RWPE2 (cell line): ENCODE data around the gene SIK3.

Experiments used
- ATAC-seq: fragments of 200-7000 bp; cut with Tn5 transposase; 3 replicates; pipeline ENCODE4 v1.9.1; 2021; ENCODE audit warnings: low read depth
- DNase-seq: peaks from one replicate; pipeline ENCODE4 v3.0.0-alpha.2; 2020; ENCODE audit warnings: low spot score
- H3K27ac ChIP-seq: fragments of 450-650 bp; 2 replicates; pipeline ENCODE4 v1.5.1; 2017; ENCODE audit warnings: mild to moderate bottlenecking; ENCODE audit not compliant: poor library complexity, severe bottlenecking
- H3K27me3 ChIP-seq: fragments of 250-450 bp; sonication (Bioruptor Pico); 2 replicates; pipeline ENCODE4 v1.5.1; 2021; ENCODE audit warnings: mild to moderate bottlenecking, moderate library complexity; ENCODE audit not compliant: insufficient read depth, poor library complexity, severe bottlenecking
- H3K36me3 ChIP-seq: fragments of 250-450 bp; sonication (Bioruptor Pico); 2 replicates; pipeline ENCODE4 v1.5.1; 2020; ENCODE audit warnings: low read depth, mild to moderate bottlenecking, moderate library complexity
- H3K4me1 ChIP-seq: fragments of 250-450 bp; sonication (Bioruptor Pico); 2 replicates; pipeline ENCODE4 v1.5.1; 2021; ENCODE audit warnings: mild to moderate bottlenecking, moderate library complexity; ENCODE audit not compliant: insufficient read depth, poor library complexity, severe bottlenecking
- H3K4me3 ChIP-seq: fragments of 250-450 bp; sonication (Bioruptor Pico); 2 replicates; pipeline ENCODE4 v1.5.1; 2021; ENCODE audit warnings: mild to moderate bottlenecking, moderate library complexity; ENCODE audit not compliant: severe bottlenecking
- H3K9me3 ChIP-seq: fragments of 250-450 bp; sonication (Bioruptor Pico); 2 replicates; pipeline ENCODE4 v1.5.1; 2021; ENCODE audit warnings: mild to moderate bottlenecking, moderate library complexity; ENCODE audit not compliant: severe bottlenecking
- TF ChIP-seq, protein P1 (sequence below): fragments of 450-650 bp; IDR thresholded peaks from one replicate; pipeline ENCODE4 v1.5.1; 2017; ENCODE audit warnings: mild to moderate bottlenecking, moderate library complexity; ENCODE audit not compliant: poor library complexity, severe bottlenecking

SIK3 gene

DNA sequence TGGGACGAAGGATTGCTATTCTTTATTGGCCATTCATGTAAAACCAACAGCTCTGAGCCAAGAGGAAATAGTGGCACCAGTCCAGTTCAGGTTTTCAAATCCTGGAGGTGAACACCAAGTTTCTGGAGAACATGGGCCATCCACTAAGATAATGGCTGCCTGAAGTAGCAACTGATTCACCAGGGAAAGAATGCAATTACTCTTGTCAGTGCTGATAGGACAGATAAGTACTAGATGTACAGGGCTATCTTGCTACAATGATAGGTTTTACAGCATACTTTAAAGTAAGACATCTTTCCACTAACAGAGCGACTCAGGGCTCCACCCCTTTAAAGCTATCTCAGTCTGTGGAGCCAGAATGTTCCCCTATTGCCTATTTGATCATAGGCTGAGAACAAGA is 224.0 kb downstream of the SIK3 start:
- Histone ChIP-seq H3K4me1 (peaks cover 14% of the 10 kb centered on the region), H3K36me3 (peaks cover 23% of the 10 kb centered on the region), H3K9me3 (no peaks in the 10 kb centered on the region), H3K4me3 (no peak overlapping the region), H3K27me3 (no peaks in the 10 kb centered on the region), H3K27ac (no peak overlapping the region)
- DNase-seq (no peak), ATAC-seq (0 out of 3 replicates have a peak, but pooled peaks have one; percentile 24)
- TF ChIP-seq, protein P1, sequence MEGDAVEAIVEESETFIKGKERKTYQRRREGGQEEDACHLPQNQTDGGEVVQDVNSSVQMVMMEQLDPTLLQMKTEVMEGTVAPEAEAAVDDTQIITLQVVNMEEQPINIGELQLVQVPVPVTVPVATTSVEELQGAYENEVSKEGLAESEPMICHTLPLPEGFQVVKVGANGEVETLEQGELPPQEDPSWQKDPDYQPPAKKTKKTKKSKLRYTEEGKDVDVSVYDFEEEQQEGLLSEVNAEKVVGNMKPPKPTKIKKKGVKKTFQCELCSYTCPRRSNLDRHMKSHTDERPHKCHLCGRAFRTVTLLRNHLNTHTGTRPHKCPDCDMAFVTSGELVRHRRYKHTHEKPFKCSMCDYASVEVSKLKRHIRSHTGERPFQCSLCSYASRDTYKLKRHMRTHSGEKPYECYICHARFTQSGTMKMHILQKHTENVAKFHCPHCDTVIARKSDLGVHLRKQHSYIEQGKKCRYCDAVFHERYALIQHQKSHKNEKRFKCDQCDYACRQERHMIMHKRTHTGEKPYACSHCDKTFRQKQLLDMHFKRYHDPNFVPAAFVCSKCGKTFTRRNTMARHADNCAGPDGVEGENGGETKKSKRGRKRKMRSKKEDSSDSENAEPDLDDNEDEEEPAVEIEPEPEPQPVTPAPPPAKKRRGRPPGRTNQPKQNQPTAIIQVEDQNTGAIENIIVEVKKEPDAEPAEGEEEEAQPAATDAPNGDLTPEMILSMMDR, result no peak

DNA sequence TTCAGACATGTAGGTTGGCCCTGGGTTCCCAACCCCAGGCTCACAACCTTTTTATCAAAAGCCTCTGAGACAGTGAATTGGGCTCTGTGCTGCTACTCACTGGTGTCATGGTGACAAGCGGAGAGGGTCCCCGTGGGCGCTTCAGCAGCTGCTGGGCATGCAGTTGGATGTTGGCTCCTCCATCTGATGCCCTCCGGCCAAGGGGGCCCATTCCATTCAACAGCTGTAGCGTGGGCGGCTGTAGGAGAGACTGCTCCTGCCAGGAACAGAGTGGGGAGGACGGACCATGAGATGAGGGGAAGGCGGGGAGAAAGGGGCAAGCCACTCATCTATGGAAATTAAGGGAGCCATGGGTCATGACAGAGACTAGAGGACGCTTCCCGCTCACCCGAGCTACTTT is 224.8 kb downstream of the SIK3 start:
- TF ChIP-seq, protein P1, result no peak
- ATAC-seq (no peak), DNase-seq (no peak)
- Histone ChIP-seq H3K27ac (no peak overlapping the region), H3K9me3 (no peaks in the 10 kb centered on the region), H3K27me3 (no peaks in the 10 kb centered on the region), H3K4me1 (peaks cover 14% of the 10 kb centered on the region), H3K36me3 (peaks cover 23% of the 10 kb centered on the region), H3K4me3 (no peak overlapping the region)

DNA sequence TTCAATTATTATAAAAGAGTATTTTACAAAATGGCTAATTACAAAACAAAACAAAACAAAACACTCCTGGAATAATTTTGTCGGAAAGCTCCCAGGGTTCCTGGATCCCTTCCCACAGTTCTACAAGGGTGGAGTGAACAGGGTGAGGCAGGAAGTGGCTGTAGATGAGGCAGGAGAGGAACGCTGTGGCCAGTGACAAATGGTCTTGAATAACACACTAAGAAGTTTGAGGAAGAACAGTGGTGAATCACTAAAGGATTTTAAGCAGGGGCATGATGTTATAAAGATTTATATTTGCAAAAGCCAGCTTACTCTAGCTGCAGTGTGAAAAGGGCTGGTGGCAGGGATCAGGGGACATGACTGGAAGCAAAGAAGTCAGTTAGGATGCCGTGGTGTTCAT is 227.0 kb downstream of the SIK3 start:
- H3K27ac ChIP-seq, result peak overlapping the region; percentile 70
- TF ChIP-seq, protein P1, result no peak
- no peaks in the 10 kb centered on the region for H3K27me3 ChIP-seq
- H3K36me3 ChIP-seq, result peaks cover 36% of the 10 kb centered on the region
- H3K4me1 ChIP-seq, result peaks cover 14% of the 10 kb centered on the region
- no peaks in the 10 kb centered on the region for H3K9me3 ChIP-seq
- DNase-seq, result no peak
- peak; percentile 97 for ATAC-seq
- H3K4me3 ChIP-seq, result no peak overlapping the region

DNA sequence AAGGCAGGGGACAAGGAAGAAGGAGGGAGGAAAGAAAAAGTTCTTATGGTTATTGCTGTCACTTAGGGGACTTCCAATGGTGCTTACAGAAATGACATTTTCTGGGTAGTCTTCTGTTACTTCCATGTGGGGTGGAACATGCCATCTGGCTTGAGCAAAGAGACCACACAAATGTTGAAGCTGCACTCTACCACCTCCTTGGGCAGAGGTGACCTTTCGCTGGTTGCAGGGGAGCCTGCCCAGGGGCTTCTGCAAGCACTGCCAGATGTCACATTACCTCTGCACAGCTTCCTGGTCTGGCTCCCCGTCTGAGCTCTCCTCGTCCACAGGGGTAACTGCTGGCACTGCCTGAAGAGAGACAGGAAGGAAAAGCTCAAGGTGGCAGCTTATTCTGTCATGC is 228.2 kb downstream of the SIK3 start:
- Histone ChIP-seq H3K9me3 (no peaks in the 10 kb centered on the region), H3K27me3 (no peaks in the 10 kb centered on the region), H3K27ac (peak overlapping the region; percentile 70), H3K4me1 (peaks cover 14% of the 10 kb centered on the region), H3K4me3 (no peak overlapping the region), H3K36me3 (peaks cover 36% of the 10 kb centered on the region)
- ATAC-seq, result no peak
- DNase-seq, result no peak
- TF ChIP-seq, protein P1, result no peak

DNA sequence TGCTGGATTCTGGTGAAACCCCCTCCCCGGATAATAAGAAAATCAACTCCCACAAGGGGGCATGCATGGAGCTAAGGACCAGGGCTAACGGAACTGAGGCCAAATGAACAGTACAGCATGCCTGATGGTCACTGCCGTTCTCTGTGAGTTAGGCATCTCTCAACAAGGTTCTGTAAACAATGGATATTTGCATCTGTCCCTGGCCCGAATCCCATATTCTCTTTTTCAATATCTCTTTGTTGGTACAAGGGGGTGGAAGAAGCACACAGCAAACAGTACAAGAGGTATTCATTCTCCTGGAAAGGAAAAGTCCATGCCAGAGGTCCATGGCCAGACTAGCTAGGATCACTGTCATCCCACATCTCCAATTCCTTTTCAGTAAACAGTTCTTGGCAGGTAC is 228.6 kb downstream of the SIK3 start:
- no peak overlapping the region for H3K27ac ChIP-seq
- H3K36me3 ChIP-seq, result peaks cover 36% of the 10 kb centered on the region

More for the DNA sequence above, 228.6 kb downstream of the SIK3 start:
- TF ChIP-seq, protein P1, result no peak
- no peaks in the 10 kb centered on the region for H3K27me3 ChIP-seq
- ATAC-seq (no peak), DNase-seq (no peak)
- H3K4me3 ChIP-seq, result no peak overlapping the region
- no peaks in the 10 kb centered on the region for H3K9me3 ChIP-seq
- H3K4me1 ChIP-seq, result peaks cover 14% of the 10 kb centered on the region
